NCI-H128 (cell line): Measurements from ENCODE around the gene CYTH1.

Source experiments
- DNase-seq: peaks from one replicate; lab custom pipeline; 2025; ENCODE audit not compliant: unreplicated experiment; lab: John Stamatoyannopoulos, UW

CYTH1 gene

DNA sequence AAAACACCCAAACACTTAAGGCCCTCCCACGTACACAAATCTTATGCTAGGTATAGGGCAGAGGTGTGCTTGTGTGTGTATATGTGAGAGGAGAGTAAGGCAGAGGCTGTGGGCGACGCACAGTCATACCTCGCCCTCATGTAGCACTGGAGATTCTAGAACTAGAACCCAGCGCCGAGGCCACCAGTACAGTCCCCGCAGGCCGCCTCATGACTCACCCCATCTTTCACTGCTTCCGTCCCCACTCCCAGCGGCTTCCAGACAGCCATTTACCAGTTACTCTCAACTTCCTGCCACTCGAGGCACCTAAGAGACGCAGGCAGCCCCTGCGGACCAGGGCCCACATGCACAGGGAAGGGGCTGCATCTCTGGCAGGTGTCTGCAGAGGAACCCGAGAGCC lies 23.2 kb upstream of the CYTH1 start:
- no peak for DNase-seq

- DNase-seq, result no peak
Observed at GRCh38 chr17:78804777-78805176, 22.7 kb upstream of the CYTH1 start.

- DNase-seq, result no peak
Observed at GRCh38 chr17:78803186-78803845, 21.2 kb upstream of the CYTH1 start.

DNA sequence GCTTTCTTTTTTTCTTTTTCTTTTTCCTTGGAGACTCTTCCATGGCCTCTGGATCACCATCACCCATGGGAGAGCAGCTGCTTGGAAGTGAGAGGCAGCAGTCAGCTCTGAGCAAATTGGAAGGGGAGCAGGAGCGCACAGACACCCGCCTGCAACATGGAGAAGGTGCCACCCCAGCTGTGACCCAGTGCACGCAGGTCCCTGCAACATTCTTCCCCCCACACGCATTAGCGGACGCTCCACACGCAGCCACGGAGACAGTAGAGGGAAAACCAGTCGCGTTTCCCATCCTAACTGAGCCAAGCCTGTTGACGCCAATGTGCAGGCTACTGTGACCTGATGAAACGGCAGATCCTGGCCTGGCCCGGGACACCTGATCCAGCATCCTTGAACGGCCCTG lies 20.4 kb upstream of the CYTH1 start:
- no peak for DNase-seq

DNA sequence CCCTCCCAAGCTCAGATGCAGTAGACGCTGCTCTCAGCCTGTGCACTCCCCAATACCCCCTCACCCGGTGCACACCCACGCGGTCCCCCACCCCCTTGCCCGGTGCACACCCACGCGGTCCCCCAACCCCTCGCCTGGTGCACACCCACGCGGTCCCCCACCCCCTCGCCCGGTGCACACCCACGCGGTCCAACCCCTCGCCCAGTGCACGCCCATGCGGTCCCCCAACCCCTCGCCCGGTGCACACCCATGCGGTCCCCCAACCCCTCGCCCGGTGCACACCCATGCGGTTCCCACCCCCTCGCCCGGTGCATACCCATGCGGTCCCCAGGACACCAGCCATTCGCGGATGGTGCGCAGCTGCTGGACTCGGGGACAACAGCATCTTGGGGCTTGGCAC lies 19.9 kb upstream of the CYTH1 start:
- DNase-seq, result no peak

DNA sequence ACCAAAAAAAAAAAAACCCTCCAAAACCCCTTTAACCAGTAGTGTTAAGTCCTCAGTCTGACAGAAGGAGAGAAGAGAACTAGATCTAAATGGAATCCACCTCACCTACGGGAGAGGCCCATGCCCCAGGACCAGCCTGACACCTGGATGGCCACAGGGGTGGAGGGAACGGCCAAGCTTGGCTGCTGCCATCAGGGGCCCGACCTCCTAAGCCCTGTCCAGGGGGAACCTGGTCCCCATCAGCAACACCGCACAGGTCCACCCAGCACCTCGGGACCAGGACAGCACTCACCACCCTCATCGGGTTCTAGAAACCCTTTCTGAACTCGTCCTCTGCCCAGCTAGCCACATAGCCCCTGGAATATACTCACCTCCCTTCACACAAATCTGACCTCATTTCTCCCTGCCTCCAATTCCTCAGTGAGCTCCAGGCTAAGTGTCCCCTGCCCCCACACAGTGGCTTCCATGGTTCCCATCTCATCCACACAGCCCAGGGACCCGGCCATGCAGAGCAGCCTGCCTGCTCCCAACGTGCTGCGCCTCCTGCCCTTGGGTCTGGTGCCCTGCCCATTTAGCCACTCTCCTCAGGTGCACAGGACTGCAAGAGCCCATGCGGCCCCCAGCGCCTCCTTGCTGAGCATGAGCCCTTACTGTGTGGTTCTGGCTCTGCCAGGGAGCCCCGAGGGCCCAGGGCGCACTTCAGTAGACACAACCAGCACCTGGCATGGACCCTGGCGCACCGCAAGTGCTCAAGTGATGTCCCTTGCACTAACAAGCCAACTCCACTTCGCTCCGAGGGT lies 18.3 kb upstream of the CYTH1 start:
- no peak for DNase-seq

GRCh38 chr17:78798695-78799559 lies 16.9 kb upstream of the CYTH1 start:
- DNase-seq, result no peak

- DNase-seq, result no peak
Observed at GRCh38 chr17:78797691-78798585, 15.9 kb upstream of the CYTH1 start.

GRCh38 chr17:78797213-78797612 lies 15.1 kb upstream of the CYTH1 start:
- DNase-seq, result no peak

DNA sequence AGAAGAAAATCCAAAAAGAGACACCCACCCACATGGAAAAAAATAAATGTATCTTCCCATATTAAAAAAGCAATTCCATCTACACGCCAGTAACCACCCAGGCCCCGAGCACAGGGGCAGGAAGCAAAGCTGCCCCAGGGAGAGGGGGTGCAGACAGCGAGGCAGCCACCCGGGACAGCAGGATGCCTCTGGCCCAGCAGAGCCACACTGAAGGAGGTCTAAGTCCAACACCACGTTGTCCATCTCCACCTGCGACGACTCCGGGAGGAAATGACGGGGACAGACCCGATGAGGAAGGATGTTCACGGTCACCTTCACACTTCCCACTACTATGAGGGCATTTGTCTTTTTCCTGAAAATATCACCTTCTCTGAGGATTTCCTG lies 14.4 kb upstream of the CYTH1 start:
- no peak for DNase-seq

- DNase-seq, result no peak
Observed at GRCh38 chr17:78795861-78796516, 13.9 kb upstream of the CYTH1 start.

- DNase-seq, result no peak
Observed at GRCh38 chr17:78794864-78795640, 13.0 kb upstream of the CYTH1 start.

DNA sequence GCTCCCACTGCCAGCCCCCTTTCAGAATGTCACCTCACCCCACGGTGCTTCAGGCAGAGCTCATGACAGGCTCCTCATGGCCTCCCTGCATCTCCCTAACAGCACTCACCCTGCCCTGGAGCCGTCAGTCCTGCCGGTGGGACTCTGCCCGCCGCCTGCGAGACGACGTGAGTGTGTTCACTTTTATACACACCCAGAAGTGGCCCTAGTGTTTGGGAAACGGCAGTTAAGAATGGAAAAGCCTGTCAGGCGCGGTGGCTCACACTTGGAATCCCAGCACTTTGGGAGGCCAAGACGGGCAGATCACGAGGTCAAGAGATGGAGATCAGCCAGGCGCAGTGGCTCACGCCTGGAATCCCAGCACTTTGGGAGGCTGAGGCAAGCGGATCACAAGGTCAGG lies 12.3 kb upstream of the CYTH1 start:
- DNase-seq, result no peak

GRCh38 chr17:78793968-78794367 lies 11.9 kb upstream of the CYTH1 start:
- DNase-seq, result no peak

GRCh38 chr17:78793415-78793814 lies 11.3 kb upstream of the CYTH1 start:
- no peak for DNase-seq

- no peak for DNase-seq
Observed at GRCh38 chr17:78791840-78792709, 10.0 kb upstream of the CYTH1 start.

DNA sequence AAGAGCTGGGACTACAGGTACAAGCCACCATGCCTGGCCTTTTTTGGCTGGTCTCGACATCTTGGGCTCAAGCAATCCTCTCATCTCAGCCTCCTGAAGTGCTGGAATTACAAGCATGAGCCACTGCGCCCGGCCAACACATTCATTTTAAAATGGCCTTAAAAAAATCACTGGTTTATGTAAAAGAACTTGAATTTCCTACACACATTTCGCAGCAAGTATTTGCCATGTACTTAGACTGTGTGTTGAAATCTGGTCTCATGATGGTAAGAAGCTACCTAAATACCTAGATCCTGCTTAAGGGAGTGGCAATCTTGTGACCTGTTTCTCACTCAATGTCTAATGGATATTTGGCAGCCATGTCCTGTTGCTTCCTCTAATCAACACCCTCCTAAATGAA lies 8.5 kb upstream of the CYTH1 start:
- DNase-seq, result no peak

DNA sequence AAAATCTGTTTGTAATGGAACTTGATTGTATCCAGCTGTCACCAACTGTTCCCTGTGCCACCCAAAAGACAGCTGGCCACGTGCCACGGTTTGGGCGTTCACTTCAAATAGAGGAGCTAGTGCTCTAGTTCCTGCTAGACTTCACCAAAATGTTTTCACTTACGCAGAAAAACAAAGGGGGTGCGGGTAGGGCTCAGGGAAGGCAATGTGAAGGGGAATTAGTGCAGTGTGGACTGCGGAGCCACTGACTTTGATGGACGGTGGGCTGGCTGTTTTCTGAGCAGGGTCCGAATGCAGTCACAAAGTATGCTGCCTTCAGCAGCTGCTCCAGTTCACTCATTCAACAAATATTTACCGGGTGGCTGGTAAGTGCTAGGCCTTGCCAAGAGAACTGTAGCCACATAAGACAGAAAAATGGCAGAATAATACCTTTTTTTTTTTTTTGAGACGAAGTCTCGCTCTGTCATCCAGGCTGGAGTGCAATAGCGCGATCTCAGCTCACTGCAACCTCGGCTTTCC lies 7.6 kb upstream of the CYTH1 start:
- DNase-seq, result no peak
